Stimulated activated CD4-positive, alpha-beta T cell treated with anti-CD3 and anti-CD28 coated beads, Interleukin-1b, Interleukin-23, amount 100 ng/mL, for 48 hours (primary cell): Measurements from ENCODE around the gene TTC4.

Experiments used
- DNase-seq: peaks from one replicate; pipeline ENCODE4 v3.0.0-alpha.2; 2020

TTC4 gene

DNA sequence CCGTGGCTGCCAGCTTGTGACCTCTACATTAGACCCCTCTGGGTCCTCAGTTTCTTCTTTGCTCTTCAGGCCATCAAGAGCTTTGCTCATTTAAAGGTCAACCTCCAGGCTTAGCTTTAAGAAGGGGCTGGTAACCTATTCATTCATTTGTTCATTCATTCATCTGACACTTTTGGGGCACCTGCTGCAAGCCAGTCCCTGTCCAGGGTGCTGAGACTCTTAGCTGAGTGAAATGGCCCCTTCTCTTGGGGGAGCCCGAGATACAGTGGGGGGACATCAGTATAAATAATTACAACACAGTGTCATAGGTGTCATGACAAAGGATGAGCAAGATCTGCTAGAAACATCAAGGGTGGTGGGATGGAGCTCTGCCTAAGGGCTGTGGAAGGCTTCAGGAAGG is 10.5 kb upstream of the TTC4 start:
- no peak for DNase-seq

DNA sequence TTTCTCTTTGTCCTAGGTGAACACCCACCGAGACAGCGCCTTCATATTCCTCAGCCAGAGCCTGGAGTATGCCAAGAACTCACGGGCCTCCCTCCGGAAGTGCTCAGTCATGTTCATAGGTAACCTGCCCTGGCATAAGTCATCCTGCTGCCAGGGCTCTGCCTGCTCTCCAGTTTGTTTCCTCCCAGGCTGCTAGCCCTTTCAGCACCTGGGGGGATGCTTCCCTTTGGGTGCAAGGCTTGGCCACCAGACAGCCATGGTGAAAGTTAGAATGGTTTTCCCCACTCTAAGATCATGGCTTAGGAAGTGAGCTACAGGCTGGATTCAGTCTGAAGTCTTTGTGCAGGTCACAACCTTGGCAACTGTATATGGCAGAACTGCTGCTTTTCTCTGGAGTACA is 9.2 kb upstream of the TTC4 start:
- DNase-seq = no peak

DNA sequence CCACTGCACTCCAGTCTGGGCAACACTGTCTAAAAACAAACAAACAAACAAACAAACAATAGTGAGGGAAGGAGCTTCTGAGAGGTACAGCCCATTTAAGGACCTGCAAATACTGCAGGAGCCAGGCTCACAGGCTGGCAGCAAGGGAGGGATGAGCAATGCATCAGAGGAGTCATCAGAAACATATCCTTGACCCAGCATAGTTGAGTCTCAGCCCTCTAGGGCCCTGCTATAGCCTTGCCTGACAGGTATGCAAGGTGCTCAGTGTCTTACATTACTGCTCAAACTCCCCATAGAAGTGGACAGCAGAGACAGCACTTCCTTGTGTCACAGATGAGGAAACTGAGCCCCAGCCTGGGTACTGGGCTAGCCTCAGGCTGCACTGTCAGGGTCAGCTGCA is 7.3 kb upstream of the TTC4 start:
- DNase-seq = no peak

DNA sequence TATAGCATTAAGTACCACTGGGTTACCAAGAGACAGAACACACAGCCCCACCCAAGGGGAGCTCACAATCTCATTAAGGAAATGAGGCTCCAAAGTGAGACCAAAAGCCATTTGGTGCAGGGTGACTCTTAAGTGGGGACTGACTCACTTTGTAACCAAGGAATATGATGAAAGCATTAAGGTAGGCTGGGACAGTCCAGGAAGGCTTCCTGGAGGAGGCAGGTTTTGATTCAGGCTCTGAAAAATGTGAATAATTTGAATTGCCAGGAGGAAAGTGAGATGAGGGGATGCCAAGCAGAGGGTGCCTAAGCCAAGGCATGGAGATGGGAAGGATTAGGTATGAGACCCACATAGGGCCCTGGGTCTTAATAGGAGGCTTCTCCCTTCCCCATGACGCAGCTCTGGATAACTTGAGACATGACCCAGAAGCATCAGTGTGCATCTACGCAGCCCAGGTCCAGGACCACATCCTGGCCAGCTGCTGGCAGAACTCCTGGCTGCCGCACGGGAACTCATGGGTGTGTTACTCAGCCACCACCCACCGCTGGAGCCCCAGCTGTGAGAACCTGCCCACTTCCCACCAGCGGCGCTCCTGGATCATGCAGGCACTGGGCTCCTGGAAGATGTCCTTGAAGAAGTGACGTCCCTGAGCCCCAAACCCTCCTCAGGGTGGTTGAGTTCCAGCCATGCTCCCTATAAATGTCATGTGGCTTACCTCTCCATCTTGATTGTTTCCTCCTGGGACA is 5.9 kb upstream of the TTC4 start:
- DNase-seq = no peak

DNA sequence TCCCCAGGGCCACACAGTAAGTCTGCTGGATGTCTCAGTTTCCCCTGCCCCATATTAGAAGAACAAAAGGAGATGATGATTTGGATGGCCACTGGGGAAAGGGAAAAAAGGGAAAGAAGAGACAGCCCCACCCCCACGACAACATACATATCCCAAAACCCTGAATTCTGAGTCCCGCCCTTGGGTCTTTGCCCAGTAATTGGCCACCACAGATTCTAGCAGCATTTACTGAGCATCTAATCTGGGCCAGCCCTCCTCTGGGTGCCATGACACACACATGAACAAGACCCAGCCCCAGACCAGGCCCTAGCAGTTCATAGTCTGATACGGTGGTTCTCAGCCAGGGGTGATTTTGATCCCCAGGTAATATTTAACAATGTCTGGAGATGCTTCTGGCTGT is 5.2 kb upstream of the TTC4 start:
- no peak for DNase-seq

DNA sequence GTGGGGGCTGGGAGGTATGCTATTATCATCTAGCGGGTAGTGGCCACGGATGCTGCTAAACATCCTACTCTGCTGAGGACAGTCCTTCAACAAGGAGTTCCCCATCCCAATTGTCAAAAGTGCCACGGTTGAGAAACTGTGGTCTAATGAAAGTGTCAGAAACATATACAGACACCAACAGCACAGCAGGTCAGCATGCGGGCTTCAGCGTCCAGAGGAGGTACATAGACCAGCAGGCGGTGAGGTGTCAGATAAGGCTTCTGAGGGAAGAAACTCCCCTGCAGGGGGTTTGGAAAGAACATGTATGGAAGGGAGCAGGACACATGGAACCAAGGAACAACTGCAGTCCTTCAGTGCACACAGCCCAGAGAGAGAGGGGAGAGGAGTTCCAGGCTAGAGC is 4.8 kb upstream of the TTC4 start:
- no peak for DNase-seq

DNA sequence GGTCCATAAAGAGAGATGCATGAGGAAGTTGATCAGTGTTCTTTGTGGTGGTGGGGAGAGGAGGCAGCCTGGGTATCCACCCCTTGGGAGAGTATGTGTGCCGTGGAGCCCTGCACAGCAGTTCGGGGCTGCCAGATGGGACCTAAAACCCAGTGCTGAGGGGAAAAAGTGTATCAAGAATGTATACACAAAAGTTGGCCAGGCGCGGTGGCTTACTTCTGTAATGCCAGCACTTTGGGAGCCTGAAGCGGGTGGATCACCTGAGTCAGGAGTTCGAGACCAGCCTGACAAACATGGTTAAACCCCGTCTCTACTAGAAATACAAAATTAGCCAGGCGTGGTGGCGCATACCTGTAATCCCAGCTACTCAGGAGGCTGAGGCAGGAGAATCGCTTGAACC is 4.1 kb upstream of the TTC4 start:
- DNase-seq = no peak

DNA sequence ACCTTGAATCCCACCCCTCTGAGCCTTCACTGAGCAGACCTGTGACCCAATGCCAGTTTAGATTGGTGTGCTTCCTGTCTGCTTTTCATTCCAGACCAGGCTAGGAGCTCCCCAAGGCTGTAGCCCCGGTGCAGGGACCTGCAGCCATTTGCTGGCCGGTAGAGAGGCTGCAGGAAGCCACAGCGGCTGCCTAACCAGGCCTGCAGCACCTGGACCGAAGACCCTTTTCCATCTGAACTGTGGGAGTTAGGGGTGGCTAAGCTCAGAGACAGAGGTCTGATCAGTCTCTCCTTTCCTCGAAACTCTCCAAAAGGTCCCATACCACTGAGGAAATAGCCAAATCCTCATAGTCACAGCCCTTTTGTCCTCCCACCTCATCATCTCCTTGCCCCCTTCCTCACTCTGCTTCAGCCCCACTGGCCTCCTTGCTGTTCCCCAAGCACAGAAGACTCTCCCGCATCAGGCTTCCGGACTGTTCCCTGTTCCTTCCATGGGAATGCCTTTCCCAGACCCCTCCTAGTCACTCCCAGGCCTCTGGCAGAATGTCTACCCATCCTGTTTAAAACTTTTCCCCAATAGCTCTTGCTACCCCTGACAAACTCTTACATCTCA is 674 bp upstream of the TTC4 start:
- DNase-seq = no peak

DNA sequence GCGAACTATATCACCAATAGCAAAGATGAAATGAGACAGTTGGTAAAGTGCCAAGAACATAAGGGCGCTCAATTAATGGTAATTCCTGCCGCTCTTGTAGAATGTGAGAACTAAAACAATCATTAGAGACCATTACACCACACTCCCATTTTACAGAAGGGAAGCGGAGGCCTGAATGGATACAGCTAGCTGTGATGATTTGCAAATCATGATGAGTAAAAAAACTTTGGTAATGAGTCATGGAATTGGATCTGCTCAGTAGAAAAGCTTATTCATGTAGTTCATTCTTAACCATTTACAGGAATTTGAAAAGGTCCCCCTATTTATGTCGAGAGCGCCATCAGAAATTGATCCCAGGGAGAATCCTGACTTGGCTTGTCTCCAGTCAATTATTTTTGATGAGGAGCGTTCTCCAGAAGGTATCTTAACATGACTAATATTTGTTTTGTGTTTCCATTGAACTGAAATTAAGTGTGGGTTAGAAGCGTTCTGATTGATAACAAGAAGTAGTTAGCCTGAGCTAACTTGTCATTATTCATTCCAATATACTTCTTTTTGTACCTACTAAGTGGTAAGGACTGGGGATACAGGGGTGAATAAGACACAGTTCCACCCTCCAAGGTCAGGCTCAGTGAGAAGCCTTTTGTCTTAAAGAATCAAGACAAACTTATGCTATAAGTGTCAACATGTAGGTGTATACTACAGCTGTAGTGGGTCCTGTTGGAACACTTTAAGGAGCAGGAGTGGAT is 812 bp downstream of the TTC4 start:
- peak; percentile 23 for DNase-seq

DNA sequence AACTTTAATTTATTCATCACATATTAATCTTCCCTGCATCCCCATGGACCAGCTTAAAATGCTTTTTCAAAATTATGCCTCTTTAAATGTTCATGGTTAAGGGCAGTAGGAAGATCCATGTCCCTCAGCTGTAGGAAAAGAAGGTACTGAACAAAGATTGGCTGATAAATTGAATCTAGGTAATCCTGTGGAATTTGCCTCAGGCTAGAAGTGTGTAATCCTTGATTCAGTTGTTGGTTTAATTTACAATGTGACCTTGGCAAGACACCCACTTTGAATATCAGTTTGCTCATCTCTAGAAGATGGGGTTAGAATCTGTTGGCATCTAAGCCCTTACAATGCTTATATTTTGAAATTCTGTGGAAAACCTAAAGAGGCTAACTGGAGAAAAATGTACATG is 6.1 kb downstream of the TTC4 start:
- DNase-seq = no peak

DNA sequence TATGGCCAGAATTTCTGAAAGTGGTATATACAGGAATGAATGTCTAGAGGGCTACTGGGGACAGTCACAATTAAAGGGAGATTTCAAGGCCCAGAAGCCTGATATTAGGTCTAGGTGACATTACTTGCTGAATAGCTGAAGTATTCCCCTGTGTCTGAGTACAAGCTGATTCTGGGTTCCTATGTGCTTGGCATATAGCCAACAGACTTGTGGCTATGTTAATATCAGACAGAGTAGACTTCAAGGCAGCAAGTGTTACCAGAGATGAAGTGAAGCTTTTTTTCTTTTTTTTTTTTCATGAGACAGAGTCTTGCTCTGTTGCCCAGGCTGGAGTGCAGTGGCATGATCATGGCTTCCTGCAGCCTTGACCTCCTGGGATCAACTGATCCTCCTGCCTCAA is 8.3 kb downstream of the TTC4 start:
- DNase-seq = no peak

DNA sequence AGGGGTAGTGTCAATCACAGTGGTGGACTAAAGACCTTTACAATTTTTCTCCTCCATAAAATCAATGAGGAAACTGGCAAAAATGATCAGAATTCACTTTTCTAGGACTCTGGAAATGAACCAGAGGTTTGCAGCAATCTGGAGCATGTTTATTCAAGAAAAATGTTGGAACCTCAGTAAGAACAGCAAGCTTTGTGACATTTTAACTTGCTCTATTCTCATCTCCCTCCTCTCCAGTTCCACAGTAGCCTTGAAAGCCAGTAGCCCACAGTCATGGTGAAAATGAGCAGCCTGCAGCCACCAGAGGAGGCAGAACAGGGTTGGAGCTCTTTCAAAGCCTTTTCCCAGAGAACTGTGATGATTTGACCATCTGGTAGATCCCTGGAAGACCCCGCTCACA is 9.1 kb downstream of the TTC4 start:
- DNase-seq = no peak

DNA sequence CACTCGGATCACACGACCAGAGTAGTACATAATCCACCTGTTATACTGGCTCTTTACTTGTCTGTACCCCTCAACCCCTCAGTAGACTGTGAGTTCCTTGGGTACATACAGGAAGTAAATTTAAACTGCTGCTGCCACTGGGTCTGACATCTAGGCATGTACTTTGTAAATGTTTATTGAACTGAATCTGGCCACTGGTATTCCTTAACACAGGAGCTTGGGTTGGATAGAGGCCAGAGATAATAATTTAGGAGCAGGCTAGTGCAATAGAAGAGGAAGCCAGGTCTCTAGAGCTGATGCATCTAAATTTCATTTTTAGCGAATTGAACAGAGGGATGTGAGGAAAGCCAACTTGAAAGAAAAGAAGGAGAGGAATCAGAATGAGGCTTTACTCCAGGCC is 12.4 kb downstream of the TTC4 start:
- DNase-seq = no peak

DNA sequence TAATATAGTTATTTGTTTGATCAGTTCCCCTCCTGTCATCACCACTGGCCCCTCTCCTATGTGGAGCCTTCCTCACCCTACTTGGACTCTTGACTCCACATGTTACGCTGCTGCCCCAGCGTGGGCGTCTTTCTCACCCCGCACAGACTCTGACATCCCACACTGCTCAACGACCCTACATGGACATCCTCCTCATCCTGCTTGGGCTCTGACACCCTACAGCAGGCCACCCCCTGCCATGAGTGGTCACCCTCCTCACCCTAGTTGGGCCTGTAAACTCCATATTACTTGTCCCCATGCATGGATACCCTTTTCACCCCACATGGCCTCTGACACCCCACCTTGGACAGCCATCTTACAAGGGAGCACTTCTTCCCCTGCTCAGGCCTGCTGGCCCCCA is 21.0 kb downstream of the TTC4 start:
- DNase-seq = no peak

DNA sequence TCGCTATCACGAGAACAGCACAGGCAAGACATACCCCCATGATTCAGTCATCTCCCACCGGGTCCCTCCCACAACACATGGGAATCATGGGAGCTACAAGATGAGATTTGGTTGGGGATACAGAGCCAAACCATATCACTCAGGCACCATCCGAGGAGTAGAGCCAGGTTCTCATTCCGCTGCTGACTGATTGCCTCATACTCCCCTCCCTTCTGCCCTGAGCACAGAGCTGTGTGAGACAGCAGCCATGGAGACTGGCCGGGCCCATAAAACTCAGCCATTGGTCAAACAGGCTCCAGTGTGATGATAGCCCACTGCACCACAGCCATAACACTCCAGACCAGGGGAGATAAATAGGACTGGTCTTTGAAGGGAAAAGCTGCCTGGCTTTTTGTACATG is 22.6 kb downstream of the TTC4 start:
- DNase-seq = no peak

DNA sequence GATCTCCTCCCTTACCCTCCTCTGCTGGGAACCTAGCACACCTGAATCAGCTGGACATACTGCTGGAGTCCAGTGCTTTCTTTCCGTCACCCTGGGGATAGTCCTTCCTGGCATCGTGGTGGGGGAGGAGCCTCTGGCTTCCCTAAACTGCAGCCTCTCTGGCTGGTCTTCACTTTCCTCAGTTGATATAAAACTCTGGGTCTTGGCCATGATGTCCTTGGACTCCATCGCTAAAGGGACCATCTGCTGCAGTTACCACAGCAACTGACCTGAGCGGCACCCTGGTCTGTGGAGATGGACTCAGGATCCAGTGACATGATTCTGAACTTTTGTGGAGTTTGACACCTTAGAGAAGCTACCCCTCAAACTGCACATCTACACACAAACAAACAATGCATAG is 25.9 kb downstream of the TTC4 start:
- no peak for DNase-seq

DNA sequence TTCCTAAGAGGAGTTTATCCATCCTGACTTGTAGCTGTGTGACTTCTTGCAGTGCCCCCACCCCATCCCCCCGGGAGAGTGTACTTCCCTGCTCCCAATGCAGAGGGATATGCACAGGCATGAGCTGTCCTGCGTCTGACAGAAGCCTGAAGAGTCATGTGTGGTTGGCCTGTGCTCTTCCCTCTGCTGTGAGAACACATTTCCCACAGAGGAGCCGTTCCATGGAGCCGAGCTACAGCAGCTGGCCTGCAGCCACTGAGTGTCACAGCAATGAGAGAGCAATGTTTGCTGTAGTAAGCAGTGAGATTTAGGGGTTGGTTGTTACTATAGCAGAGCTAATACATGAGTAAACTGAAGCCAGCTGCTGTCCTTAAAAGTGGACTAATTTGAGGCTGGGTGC is 26.6 kb downstream of the TTC4 start:
- DNase-seq = no peak

DNA sequence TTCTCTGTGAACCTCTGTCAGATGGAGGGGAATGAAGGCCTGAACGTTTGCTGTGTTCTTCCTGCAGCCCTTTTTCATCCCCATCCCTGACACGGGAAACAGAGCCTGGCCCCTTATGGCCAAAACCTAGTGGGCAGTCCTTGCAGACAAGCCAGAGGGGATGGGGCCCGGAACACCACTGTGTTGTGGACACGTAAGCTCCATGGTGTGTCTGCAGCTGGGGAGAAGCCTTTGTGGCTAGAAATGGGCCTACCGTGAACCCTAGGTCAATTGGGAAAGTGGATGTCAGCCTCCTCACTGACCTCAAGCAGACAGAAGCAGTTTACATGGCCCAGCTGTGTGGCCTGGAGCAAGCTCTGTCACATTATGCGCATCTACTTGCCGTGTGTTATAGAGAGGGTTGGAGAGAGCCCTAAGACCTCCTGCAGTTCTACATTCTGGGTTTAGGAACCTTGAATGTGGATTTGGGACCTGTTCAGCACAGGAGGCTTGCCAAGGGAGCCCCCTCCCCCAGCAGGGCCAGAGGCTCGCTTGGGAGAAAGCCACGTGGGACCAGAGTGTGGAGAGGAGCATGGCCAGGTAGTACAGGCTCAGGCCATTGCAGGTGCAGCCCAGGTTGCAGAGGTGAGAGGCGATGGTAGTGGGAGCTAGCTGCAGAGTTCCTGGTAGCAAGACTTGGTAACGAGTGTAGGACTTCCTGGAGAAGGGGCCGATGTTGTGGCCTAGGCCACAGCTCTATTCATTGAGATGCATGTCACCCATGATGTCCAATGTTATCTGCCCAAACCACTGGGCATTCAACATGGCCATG is 28.0 kb downstream of the TTC4 start:
- no peak for DNase-seq

DNA sequence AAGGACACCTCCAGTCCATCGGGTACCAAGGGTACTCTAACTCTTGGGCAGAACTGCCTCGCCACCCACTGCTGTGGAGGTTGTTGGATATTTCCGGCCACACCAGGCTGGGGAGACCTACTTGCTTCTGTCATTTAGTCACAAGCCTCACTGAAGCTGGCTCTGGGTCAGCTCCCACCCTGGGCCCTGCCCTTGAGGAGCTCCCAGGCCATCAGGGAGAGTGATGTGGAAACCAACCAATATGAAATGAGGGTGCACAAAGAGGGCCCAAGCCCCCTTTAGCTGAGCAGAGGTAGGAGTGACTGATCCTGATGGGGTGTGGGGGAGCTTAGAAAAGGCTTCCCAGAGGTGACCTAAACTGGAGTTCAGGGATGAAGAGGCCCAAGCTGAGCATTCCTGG is 29.0 kb downstream of the TTC4 start:
- no peak for DNase-seq

DNA sequence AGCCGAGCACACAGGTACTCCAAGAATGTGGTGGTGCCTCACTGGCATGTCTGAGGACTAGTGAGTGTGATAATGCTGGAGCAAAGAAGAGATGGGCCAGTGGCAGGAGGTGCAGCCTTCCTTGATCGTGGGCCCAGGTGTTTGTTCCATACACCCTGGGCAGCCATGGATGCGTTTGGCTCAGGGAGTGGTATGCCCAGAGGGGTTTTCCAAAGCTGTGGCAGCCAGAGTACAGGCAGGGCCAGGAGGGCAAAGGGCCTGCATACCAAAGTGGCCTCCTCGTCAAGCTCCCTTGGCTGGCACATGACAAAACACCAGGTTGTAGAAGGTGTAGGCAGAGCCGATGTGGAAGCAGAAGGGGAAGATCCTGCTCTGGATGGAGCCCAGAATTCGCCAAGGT is 29.6 kb downstream of the TTC4 start:
- no peak for DNase-seq

DNA sequence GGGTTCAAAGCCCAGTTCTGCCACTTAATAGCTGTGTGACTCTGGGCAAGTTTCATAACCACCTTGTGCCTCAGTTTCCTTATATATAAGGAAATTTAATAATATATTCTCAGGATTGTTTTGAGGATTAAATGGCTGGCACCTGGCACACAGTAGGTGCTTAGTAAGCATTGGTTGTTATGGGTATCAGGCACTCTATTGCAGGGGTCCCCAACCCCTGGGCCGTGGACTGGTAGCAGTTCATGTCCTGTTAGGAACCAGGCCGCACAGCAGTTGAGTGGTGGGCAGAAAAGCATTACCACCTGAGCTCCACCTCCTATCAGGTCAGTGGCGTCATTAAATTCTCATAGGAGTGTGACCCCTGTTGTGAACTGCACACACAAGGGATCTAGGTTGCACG is 30.2 kb downstream of the TTC4 start:
- no peak for DNase-seq

DNA sequence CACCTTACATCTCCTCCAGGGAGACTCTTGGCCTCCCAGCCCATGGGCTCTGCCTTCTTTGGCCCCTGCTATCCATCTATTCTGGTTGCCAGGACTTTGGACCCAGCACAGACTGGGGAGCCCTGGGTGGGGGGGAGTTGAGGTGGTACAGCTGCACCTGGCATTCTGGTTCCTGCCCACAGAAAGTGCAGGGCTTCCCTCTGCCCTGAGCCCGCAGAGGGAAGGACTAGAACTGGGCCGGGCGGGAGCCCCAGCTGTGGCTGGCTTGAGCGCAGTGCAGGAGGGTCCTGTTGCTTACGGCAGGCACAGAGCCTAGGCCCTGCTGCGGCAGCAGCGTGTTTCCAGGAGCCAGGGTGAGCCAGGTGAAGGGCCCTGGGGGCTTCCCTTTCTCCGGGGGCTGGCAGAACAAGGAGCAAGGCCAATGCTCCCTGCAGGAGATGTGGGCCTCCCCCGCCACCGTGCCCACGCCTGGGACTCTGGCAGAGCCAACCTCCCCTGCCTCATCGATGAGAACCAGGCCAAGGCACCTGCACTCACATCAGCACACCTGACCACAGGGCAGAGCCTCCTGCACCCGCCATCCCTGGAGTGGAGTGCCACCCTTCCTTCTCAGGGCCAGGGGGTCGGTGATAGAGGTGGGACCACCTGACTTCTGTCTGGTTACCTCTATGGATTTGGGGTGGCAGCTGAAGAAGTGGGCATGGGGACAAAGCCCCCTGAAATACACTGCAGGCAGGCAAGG is 32.6 kb downstream of the TTC4 start:
- no peak for DNase-seq

DNA sequence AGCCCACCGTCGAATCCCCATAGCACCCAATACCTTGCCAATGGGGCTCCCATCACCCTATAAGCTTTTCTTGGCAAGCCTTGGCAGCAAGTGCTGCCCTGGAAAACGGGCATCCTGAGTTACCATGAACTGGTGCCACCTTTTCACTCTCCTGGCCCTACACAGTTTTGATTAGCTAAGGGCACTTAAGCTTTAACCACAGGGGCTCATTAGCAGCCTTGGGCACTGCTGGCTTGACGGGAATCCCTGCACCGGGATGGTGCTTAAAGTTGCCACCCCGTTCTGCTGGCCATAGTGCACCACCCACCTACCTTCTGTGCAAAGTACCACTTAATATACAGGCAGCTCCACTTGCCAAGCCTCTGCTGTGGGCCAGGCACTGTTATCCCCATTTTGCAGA is 34.9 kb downstream of the TTC4 start:
- no peak for DNase-seq
